H1 (cell line): Measurements from ENCODE around the gene SEMA3E. TPM values are rescaled to one million over a fixed set of nuclear protein-coding genes. Genes with fewer than 3 reads are reported as not detected.

Experiments
- CTCF ChIA-PET: fragments of 300-600 bp; sonication (Branson Sonifier 250); formaldehyde crosslinking; loops from one replicate; lab custom pipeline; 2021; ENCODE audit not compliant: partially characterized antibody; lab: Charles Lee
- POLR2A ChIA-PET: fragments of 300-600 bp; sonication (Branson Sonifier 250); formaldehyde crosslinking; loops from one replicate; lab custom pipeline; 2021; ENCODE audit warnings: inconsistent platforms; ENCODE audit not compliant: partially characterized antibody; lab: Charles Lee
- DNase-seq, 2 experiments: peaks; one replicate each; pipeline versions ENCODE4 v3.0.0 to v3.0.0-alpha.2; 2010 to 2022; ENCODE audit warnings: low spot score in 2 of 2, low read depth in 1 of 2, mixed read lengths in 1 of 2
- FAIRE-seq: peaks from 2 replicates; lab custom pipeline; 2011; peaks lifted over from hg19 to GRCh38; lab: Jason Lieb, UNC
- H2AFZ ChIP-seq: 2 replicates; pipeline ENCODE4 v1.8.1; 2012; ENCODE audit warnings: low read length, inconsistent platforms
- H2AK5ac ChIP-seq: 2 replicates; pipeline ENCODE4 v1.6.1; 2013; ENCODE audit warnings: low read depth, low read length
- H2BK120ac ChIP-seq: replicated peaks from 2 replicates; pipeline ENCODE3; 2013; ENCODE audit warnings: low read depth, low read length, inconsistent platforms
- H2BK12ac ChIP-seq: 2 replicates; pipeline ENCODE4 v1.6.1; 2013; ENCODE audit warnings: low read depth, low read length
- H2BK15ac ChIP-seq: 2 replicates; pipeline ENCODE4 v1.6.1; 2013; ENCODE audit warnings: low read length
- H2BK20ac ChIP-seq: 2 replicates; pipeline ENCODE4 v1.6.1; 2013; ENCODE audit warnings: low read length
- H2BK5ac ChIP-seq: 2 replicates; pipeline ENCODE4 v1.6.1; 2013; ENCODE audit warnings: low read depth, low read length
- H3K14ac ChIP-seq: 2 replicates; pipeline ENCODE4 v1.6.1; 2013; ENCODE audit warnings: inconsistent platforms; ENCODE audit not compliant: insufficient read length
- H3K18ac ChIP-seq: 2 replicates; pipeline ENCODE4 v1.6.1; 2013; ENCODE audit warnings: low read length; ENCODE audit errors: extremely low read depth
- H3K23ac ChIP-seq: 2 replicates; pipeline ENCODE4 v1.6.1; 2013; ENCODE audit warnings: inconsistent platforms; ENCODE audit not compliant: insufficient read length
- H3K23me2 ChIP-seq: 2 replicates; pipeline ENCODE4 v1.6.1; 2013; ENCODE audit warnings: low read depth, low read length
- H3K27ac ChIP-seq: 2 replicates; pipeline ENCODE4 v1.6.1; 2011; ENCODE audit warnings: low read depth, low read length, inconsistent platforms
- H3K27me3 ChIP-seq, 4 experiments: replicated peaks in 1 of 4; 1 replicate in 1 of 4; 2 replicates in 3 of 4; pipeline versions ENCODE4 v1.6.1 to v1.8.1; 2011 to 2013; ENCODE audit warnings: low read length in 3 of 4, mild to moderate bottlenecking in 3 of 4, inconsistent platforms in 2 of 4, mixed read lengths in 2 of 4, moderate library complexity in 1 of 4; ENCODE audit not compliant: control insufficient read depth in 3 of 4, insufficient read depth in 3 of 4; ENCODE audit errors: extremely low read depth in 1 of 4
- H3K36me3 ChIP-seq, 4 experiments: 2 replicates each; pipeline versions ENCODE4 v1.6.1 to v1.8.1; 2011 to 2013; ENCODE audit warnings: mild to moderate bottlenecking in 4 of 4, low read length in 3 of 4, moderate library complexity in 2 of 4, control low read depth in 1 of 4, inconsistent platforms in 1 of 4; ENCODE audit not compliant: insufficient read depth in 4 of 4, control insufficient read depth in 2 of 4
- H3K4ac ChIP-seq: replicated peaks from 2 replicates; pipeline ENCODE3; 2013; ENCODE audit warnings: low read length, low read depth, mixed read lengths, inconsistent platforms; ENCODE audit not compliant: insufficient read length
- H3K4me1 ChIP-seq, 4 experiments: replicated peaks in 1 of 4; 1 replicate in 1 of 4; 2 replicates in 3 of 4; pipeline versions ENCODE4 v1.6.1 to v1.8.1; 2011 to 2013; ENCODE audit warnings: low read length in 3 of 4, inconsistent platforms in 2 of 4, mixed read lengths in 1 of 4; ENCODE audit not compliant: insufficient read depth in 4 of 4, control insufficient read depth in 3 of 4
- H3K4me2 ChIP-seq, 2 experiments: 2 replicates each; pipeline versions ENCODE4 v1.6.1 to v1.8.1; 2011 to 2013; ENCODE audit warnings: low read depth in 2 of 2, low read length in 2 of 2, control low read depth in 1 of 2, inconsistent platforms in 1 of 2, mild to moderate bottlenecking in 1 of 2; ENCODE audit not compliant: insufficient read depth in 1 of 2
- H3K4me3 ChIP-seq, 4 experiments: fragments of 200-600, 300-600 bp in 1 of 4; sonication (generic), shearing (Covaris generic), sonication (Bioruptor Twin) in 1 of 4; 2 replicates each; pipeline versions ENCODE4 v1.5.1 to v1.8.1; 2011 to 2016; ENCODE audit warnings: low read length in 4 of 4, low read depth in 3 of 4, control low read depth in 2 of 4, inconsistent platforms in 2 of 4, mild to moderate bottlenecking in 2 of 4, mixed read lengths in 1 of 4, moderate library complexity in 1 of 4; ENCODE audit not compliant: insufficient read depth in 2 of 4; ENCODE audit errors: extremely low read depth in 1 of 4
- H3K56ac ChIP-seq: replicated peaks from 2 replicates; pipeline ENCODE3; 2013; ENCODE audit warnings: low read depth, mild to moderate bottlenecking, mixed read lengths, low read length, inconsistent platforms; ENCODE audit not compliant: insufficient read length
- H3K79me1 ChIP-seq: 2 replicates; pipeline ENCODE4 v1.6.1; 2013; ENCODE audit warnings: low read depth, low read length, control low read depth
- H3K79me2 ChIP-seq, 2 experiments: 2 replicates each; pipeline versions ENCODE4 v1.6.1 to v1.8.1; 2012 to 2013; ENCODE audit warnings: low read length in 2 of 2, mild to moderate bottlenecking in 2 of 2, inconsistent platforms in 1 of 2; ENCODE audit not compliant: insufficient read depth in 2 of 2, control insufficient read depth in 1 of 2
- H3K9ac ChIP-seq, 4 experiments: replicated peaks in 1 of 4; 1 replicate in 1 of 4; 2 replicates in 3 of 4; pipeline versions ENCODE4 v1.6.1 to v1.8.1; 2011 to 2013; ENCODE audit warnings: low read depth in 3 of 4, low read length in 3 of 4, control low read depth in 2 of 4, mild to moderate bottlenecking in 2 of 4, moderate library complexity in 2 of 4, inconsistent platforms in 1 of 4; ENCODE audit errors: extremely low read depth in 1 of 4
- H3K9me3 ChIP-seq, 2 experiments: 2 replicates each; pipeline versions ENCODE4 v1.6.1 to v1.8.1; 2012 to 2013; ENCODE audit warnings: mild to moderate bottlenecking in 2 of 2, moderate library complexity in 2 of 2, control low read depth in 1 of 2, inconsistent platforms in 1 of 2, low read depth in 1 of 2, low read length in 1 of 2, mixed read lengths in 1 of 2; ENCODE audit not compliant: insufficient read depth in 2 of 2
- H4K20me1 ChIP-seq, 2 experiments: replicated peaks in 1 of 2; 2 replicates each; pipeline versions ENCODE3 to v1.8.1; 2011 to 2013; ENCODE audit warnings: inconsistent platforms in 2 of 2, low read length in 2 of 2, mild to moderate bottlenecking in 1 of 2; ENCODE audit not compliant: insufficient read depth in 2 of 2, control insufficient read depth in 1 of 2
- H4K5ac ChIP-seq: 2 replicates; pipeline ENCODE4 v1.6.1; 2013; ENCODE audit warnings: low read length, low read depth, mixed read lengths, inconsistent platforms; ENCODE audit not compliant: insufficient read length
- H4K8ac ChIP-seq: 2 replicates; pipeline ENCODE4 v1.8.0; 2013; ENCODE audit warnings: mild to moderate bottlenecking, moderate library complexity, low read length, inconsistent platforms; ENCODE audit not compliant: insufficient read depth; ENCODE audit errors: extremely low read depth
- H4K91ac ChIP-seq: replicated peaks from 2 replicates; pipeline ENCODE3; 2013; ENCODE audit warnings: low read length, mixed read lengths, inconsistent platforms; ENCODE audit not compliant: insufficient read length
- CBX5 ChIP-seq: fragments of 300-800, 300-1000 bp; sonication (generic); IDR thresholded peaks from 2 replicates; pipeline ENCODE4 v1.7.1; 2016; ENCODE audit warnings: antibody characterized with exemption, low read length, low read depth
- CBX8 ChIP-seq: fragments of 300-800, 300-1000 bp; sonication (generic); IDR thresholded peaks from 2 replicates; pipeline ENCODE4 v1.7.1; 2016; ENCODE audit warnings: low read depth, low read length, borderline replicate concordance
- CTBP2 ChIP-seq: IDR thresholded peaks from 2 replicates; pipeline ENCODE4 v1.7.0; 2011; ENCODE audit warnings: borderline replicate concordance, mild to moderate bottlenecking, moderate library complexity, mixed read lengths, low read length; ENCODE audit not compliant: insufficient read depth, insufficient read length
- EGR1 ChIP-seq: IDR thresholded peaks from 2 replicates; pipeline ENCODE4 v1.6.1; 2011; ENCODE audit warnings: low read depth, low read length, borderline replicate concordance
- ZNF274 ChIP-seq: IDR thresholded peaks from 2 replicates; pipeline ENCODE4 v1.7.0; 2012; ENCODE audit warnings: low read length, borderline replicate concordance; ENCODE audit errors: extremely low read depth
- WGBS, 2 experiments: shearing (Covaris generic) in 1 of 2; methylation state at CpG; one replicate each; pipeline versions ENCODE4 v1.1.6 to v1.1.7; 2013 to 2015; ENCODE audit warnings: low lambda C conversion rate in 2 of 2, mixed read lengths in 2 of 2, inconsistent platforms in 1 of 2, low coverage in 1 of 2, missing lambda C conversion rate in 1 of 2; ENCODE audit not compliant: insufficient replicate concordance in 2 of 2, insufficient coverage in 1 of 2, insufficient read length in 1 of 2; ENCODE audit errors: extremely low coverage in 1 of 2, missing lambda C conversion rate in 1 of 2; 5-methylcytosine and 5-hydroxymethylcytosine counted together
- polyA plus RNA-seq, 7 experiments: library from polyadenylated mRNA; depleted of rRNA in 3 of 7; stranded (reverse) in 5 of 7; unstranded in 2 of 7; fragments of >200 nt in 5 of 7; fragments of 200-250 nt in 2 of 7; gene quantifications; 1 replicate in 5 of 7; 2 replicates in 1 of 7; 4 replicates in 1 of 7; pipeline versions ENCODE4 v1.2.1 to v1.2.3, GENCODE V29; 2011 to 2013; ENCODE audit warnings: missing spikeins in 2 of 7, mixed read lengths in 2 of 7
- total RNA-seq: library from RNA; stranded (reverse); fragmentation: NEBNext Ultra II Directional; extraction: Animal tissue kit (Norgen Biotek cat#: 25700); gene quantifications from 2 replicates; pipeline ENCODE4 v1.2.1, GENCODE V29; 2021

The SEMA3E gene
- total and polyA plus RNA-seq, 2 of the 8 experiments (the other 6 are each of a cell fraction or from before 2014, with no cell fraction given): 0.93 to 0.94 TPM

- H3K23me2 ChIP-seq: no peaks in the 10 kb centered on the region
- no peaks in the 10 kb centered on the region for H3K36me3 ChIP-seq
- no peak for DNase-seq
- no peak overlapping the region for H2BK15ac ChIP-seq
- H2BK20ac ChIP-seq: no peak overlapping the region
- H2BK120ac ChIP-seq: no peak overlapping the region
- no peaks in the 10 kb centered on the region for H3K79me2 ChIP-seq
- peaks cover 0 to 5% (median 1%) of the 10 kb centered on the region in 4 experiments; a peak in 3 of 7 replicates for H3K4me1 ChIP-seq
- POLR2A ChIA-PET: no interaction called here
- 91% methylated on average over 3 of the region's 3 CpGs; no CpG with 5 or more reads in 1 of the 2 experiments for WGBS, 2 experiments
- no peak overlapping the region for H3K56ac ChIP-seq
- H3K4me3 ChIP-seq: no peak overlapping the region
- H3K18ac ChIP-seq: no peak overlapping the region
- H3K9me3 ChIP-seq: no peaks in the 10 kb centered on the region
- no peaks in the 10 kb centered on the region for H3K79me1 ChIP-seq
- H4K20me1 ChIP-seq: no peaks in the 10 kb centered on the region
- no peak overlapping the region for H3K9ac ChIP-seq
- H4K91ac ChIP-seq: no peak overlapping the region
- no peak overlapping the region for H4K8ac ChIP-seq
- H2BK12ac ChIP-seq: no peak overlapping the region
- no peak overlapping the region for H4K5ac ChIP-seq
- no peak overlapping the region for H3K27ac ChIP-seq
- H3K27me3 ChIP-seq: no peaks in the 10 kb centered on the region
- FAIRE-seq: no peak
- H2AK5ac ChIP-seq: no peak overlapping the region
- H2AFZ ChIP-seq: no peak overlapping the region
- H2BK5ac ChIP-seq: no peak overlapping the region
- CTCF ChIA-PET: no interaction called here
- no peak overlapping the region for H3K14ac ChIP-seq
- no peak overlapping the region for H3K23ac ChIP-seq
- no peak overlapping the region for H3K4me2 ChIP-seq
- H3K4ac ChIP-seq: no peak overlapping the region
- no peak for TF ChIP-seq CBX8
- no peak for TF ChIP-seq CBX5
- TF ChIP-seq CTBP2: no peak
- TF ChIP-seq ZNF274: no peak
- no peak for TF ChIP-seq EGR1
These were observed 40.2 kb downstream of the SEMA3E start for GRCh38 chr7:83608716-83609115.
